Neutrophil (primary cell): Measurements from ENCODE around the gene MAN1A1.

Experiments
- H3K27ac ChIP-seq: fragments of 200-600 bp; sonication (generic); 2 replicates; pipeline ENCODE4 v1.5.1; 2016; ENCODE audit warnings: mild to moderate bottlenecking, moderate library complexity
- H3K27me3 ChIP-seq: fragments of 200-600 bp; sonication (generic); 2 replicates; pipeline ENCODE4 v1.6.0; 2016; ENCODE audit warnings: mild to moderate bottlenecking
- H3K36me3 ChIP-seq: fragments of 200-600 bp; sonication (generic); 2 replicates; pipeline ENCODE4 v1.5.1; 2017
- H3K4me1 ChIP-seq, 2 experiments: fragments of 200-600 bp in 1 of 2; sonication (generic) in 1 of 2; 1 replicate in 1 of 2; 2 replicates in 1 of 2; pipeline versions ENCODE4 v1.5.1 to v1.6.1; 2013 to 2016; ENCODE audit warnings: low read depth in 1 of 2, low read length in 1 of 2, mild to moderate bottlenecking in 1 of 2, moderate library complexity in 1 of 2; ENCODE audit not compliant: control insufficient read depth in 1 of 2, insufficient read depth in 1 of 2
- H3K4me3 ChIP-seq, 2 experiments: fragments of 200-600 bp in 1 of 2; sonication (generic) in 1 of 2; 1 replicate in 1 of 2; 2 replicates in 1 of 2; pipeline ENCODE4 v1.5.1; 2013 to 2016; ENCODE audit warnings: low read depth in 1 of 2, low read length in 1 of 2, mild to moderate bottlenecking in 1 of 2, moderate library complexity in 1 of 2
- H3K9me3 ChIP-seq: fragments of 200-600 bp; sonication (generic); 2 replicates; pipeline ENCODE4 v1.5.1; 2016
- TF ChIP-seq, protein P1 (sequence below): fragments of 200-600 bp; sonication (generic); IDR thresholded peaks from 2 replicates; pipeline ENCODE4 v1.5.1; 2016; ENCODE audit warnings: antibody characterized with exemption

MAN1A1 gene

GRCh38 chr6:119183457-119183856 lies 166.1 kb downstream of the MAN1A1 start:
- no peaks in the 10 kb centered on the region for H3K4me1 ChIP-seq
- H3K4me3 ChIP-seq = no peak overlapping the region
- no peaks in the 10 kb centered on the region for H3K27me3 ChIP-seq
- no peak overlapping the region for H3K27ac ChIP-seq
- peaks cover 16% of the 10 kb centered on the region for H3K36me3 ChIP-seq
- H3K9me3 ChIP-seq = no peaks in the 10 kb centered on the region
- TF ChIP-seq, protein P1, sequence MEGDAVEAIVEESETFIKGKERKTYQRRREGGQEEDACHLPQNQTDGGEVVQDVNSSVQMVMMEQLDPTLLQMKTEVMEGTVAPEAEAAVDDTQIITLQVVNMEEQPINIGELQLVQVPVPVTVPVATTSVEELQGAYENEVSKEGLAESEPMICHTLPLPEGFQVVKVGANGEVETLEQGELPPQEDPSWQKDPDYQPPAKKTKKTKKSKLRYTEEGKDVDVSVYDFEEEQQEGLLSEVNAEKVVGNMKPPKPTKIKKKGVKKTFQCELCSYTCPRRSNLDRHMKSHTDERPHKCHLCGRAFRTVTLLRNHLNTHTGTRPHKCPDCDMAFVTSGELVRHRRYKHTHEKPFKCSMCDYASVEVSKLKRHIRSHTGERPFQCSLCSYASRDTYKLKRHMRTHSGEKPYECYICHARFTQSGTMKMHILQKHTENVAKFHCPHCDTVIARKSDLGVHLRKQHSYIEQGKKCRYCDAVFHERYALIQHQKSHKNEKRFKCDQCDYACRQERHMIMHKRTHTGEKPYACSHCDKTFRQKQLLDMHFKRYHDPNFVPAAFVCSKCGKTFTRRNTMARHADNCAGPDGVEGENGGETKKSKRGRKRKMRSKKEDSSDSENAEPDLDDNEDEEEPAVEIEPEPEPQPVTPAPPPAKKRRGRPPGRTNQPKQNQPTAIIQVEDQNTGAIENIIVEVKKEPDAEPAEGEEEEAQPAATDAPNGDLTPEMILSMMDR = no peak

DNA sequence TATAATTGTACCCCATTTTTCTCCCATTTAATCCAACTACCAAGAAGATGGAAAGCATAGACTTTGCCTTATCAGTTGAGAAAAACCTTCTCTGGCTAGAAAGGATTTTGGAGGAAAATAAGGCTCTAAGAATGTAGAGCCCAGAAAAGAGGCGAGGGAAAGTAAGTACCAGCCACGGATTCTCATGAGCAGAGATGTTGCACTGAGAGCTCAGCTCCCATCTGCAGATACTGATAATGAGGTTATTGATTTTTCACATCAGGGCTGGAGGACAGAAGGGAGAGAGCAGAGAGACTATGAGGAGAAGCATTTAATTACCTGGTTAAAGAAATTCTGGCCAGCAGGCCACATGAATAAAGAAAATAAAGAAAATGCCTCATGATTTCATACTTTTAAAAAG lies 166.7 kb downstream of the MAN1A1 start:
- peaks cover 16% of the 10 kb centered on the region for H3K36me3 ChIP-seq
- TF ChIP-seq, protein P1 = no peak
- no peaks in the 10 kb centered on the region for H3K27me3 ChIP-seq
- no peaks in the 10 kb centered on the region for H3K9me3 ChIP-seq
- H3K4me1 ChIP-seq = no peaks in the 10 kb centered on the region
- no peak overlapping the region for H3K4me3 ChIP-seq
- H3K27ac ChIP-seq = no peak overlapping the region

DNA sequence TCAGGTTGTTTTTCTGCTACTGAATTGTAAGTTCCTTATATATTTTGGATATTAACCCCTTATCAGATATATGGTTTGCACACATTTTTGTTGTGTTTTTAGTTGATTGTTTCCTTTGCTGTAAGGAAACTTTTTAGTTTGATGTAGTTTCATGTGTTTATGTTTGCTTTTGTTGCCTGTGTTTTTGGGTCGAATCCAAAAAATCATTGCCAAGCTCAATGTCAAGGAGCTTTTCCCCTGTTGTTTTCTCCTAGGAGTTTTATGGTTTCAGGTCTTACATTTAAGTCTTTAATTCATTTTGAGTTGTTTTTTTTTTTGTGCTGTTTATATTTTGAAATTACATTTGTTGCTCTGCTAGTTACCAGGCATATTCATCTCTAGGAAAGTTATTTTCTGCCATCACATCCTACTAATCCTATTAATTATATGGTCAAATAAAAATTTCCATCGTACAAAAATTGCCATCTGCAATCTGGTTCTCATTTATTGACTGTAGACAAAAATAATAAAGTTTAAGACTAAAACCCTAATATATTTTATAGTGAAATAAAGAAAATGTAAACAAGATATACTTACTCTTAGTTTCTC lies 167.3 kb downstream of the MAN1A1 start:
- no peaks in the 10 kb centered on the region for H3K9me3 ChIP-seq
- no peaks in the 10 kb centered on the region for H3K27me3 ChIP-seq
- H3K4me1 ChIP-seq = no peaks in the 10 kb centered on the region
- H3K36me3 ChIP-seq = peaks cover 16% of the 10 kb centered on the region
- no peak overlapping the region for H3K4me3 ChIP-seq
- TF ChIP-seq, protein P1 = no peak
- no peak overlapping the region for H3K27ac ChIP-seq

DNA sequence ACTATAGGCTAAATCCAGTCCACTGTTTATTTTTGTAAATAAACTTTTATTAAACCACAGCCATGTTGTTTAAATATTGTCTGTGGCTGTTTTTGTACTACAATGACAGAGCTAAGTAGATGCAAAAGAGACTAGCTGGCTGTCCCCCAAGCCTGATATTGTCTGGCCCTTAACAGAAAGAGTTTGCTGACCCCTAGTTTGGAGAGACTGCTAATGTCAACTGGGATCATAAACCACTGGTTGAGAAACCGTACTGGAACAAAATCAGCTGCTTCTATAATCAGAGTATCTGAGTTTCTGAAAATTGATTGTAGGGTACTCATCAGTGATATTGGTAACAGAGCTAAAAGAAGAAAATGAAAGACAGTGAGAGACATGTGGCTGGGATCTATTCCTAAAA lies 168.5 kb downstream of the MAN1A1 start:
- Histone ChIP-seq H3K27ac (no peak overlapping the region), H3K4me3 (no peak overlapping the region), H3K36me3 (peaks cover 11% of the 10 kb centered on the region), H3K9me3 (no peaks in the 10 kb centered on the region), H3K27me3 (no peaks in the 10 kb centered on the region), H3K4me1 (no peaks in the 10 kb centered on the region)
- TF ChIP-seq, protein P1 = no peak

DNA sequence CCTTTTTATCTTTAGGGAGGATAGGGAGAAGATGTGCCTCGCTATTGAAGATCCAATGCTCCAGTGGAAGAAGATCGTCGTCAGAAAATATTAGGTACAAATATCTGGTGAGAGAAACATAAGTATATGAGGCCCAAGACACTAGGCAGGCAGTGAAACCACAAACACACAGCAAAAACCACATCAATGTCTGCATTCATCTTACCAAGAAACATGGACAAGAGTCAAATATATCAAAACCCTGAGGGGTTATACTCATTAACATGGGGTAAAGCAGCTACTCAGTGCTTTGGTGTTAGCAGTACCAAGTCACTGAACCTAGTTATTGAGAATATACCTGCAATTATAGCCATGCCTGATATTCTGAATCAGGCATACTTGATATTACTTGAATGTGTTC lies 169.7 kb downstream of the MAN1A1 start:
- peaks cover 10% of the 10 kb centered on the region for H3K36me3 ChIP-seq

More for the DNA sequence above, 169.7 kb downstream of the MAN1A1 start:
- no peaks in the 10 kb centered on the region for H3K27me3 ChIP-seq
- TF ChIP-seq, protein P1 = no peak
- H3K4me3 ChIP-seq = no peak overlapping the region
- no peak overlapping the region for H3K27ac ChIP-seq
- no peaks in the 10 kb centered on the region for H3K4me1 ChIP-seq
- no peaks in the 10 kb centered on the region for H3K9me3 ChIP-seq
